NOMO-1 treated with dmso at 0.1 percent for 144 hours (cell line): ENCODE results near the gene SKAP1.
A peak's percentile ranks its signal among the peaks of the same experiment; 100 is the strongest.
"Not testable (repeated sequence)": the region's sequence is repeated elsewhere in the genome, so short reads cannot be mapped to it uniquely, and the experiment has no call there.

Experiments
- DNase-seq: peaks from one replicate; lab custom pipeline; 2025; ENCODE audit not compliant: unreplicated experiment; lab: John Stamatoyannopoulos, UW

SKAP1 gene

GRCh38 chr17:48373883-48374282 is 56.1 kb downstream of the SKAP1 start:
- no peak for DNase-seq

GRCh38 chr17:48373130-48373830 is 56.7 kb downstream of the SKAP1 start:
- no peak for DNase-seq

DNA sequence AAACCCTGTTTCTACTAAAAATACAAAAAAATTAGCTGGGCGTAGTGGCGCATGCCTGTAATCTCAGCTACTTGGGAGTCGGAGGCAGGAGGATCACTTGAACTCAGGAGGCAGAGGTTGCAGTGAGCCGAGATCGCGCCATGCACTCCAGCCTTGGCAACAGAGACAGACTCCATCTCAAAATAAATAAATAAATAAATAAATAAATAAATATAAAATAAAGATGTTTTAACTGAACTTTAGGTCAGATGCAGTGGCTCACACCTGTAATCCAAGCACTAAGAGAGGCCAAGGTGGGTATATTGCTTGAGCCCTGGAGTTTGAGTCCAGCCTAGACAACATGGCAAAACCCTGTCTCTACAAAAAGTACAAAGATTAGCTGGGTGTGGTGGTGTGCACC is 61.0 kb downstream of the SKAP1 start:
- not testable (repeated sequence) for DNase-seq

DNA sequence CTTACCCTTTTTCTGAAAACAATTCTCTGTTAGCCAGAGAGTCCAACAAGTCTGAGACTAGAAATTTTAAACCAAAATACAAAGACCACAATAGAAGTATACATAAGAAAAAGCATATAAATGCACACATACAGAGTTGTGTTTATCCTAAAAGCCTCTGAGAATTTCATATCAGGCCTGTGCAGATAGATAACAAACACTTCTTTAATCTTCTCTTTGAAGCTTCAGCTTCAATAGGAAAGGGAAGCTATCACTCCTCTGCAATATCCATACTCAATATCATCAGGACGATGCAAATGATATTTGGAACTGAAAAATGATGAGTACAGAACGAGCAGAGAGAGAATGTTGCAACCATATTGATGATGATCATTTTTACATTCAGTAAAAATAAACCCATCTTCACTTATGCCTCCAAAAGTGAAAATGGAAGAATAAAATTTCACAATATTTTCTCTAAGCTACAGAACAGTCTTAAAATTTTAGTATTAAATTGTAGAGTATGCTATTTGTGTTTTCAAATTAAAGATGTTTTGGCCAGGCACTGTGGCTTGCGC is 61.6 kb downstream of the SKAP1 start:
- no peak for DNase-seq

DNA sequence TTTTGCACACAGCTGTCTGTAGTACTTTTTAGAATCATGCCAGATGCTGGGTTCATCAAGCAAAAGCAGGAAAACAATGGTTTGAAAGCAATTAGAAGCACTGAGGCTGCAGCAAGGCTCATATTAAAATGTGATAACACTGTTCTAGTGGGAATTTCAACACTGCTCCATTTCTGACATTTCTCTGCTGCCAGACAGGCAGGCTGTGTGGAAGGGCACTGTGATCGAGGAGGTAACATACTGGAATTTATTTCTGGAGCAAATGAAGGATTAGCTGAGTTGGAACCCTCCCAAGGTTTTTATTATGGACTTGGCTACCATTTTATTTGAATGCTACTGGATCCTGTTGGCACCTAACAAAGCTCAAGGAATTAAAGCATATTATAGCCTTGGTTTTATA is 66.9 kb downstream of the SKAP1 start:
- no peak for DNase-seq

DNA sequence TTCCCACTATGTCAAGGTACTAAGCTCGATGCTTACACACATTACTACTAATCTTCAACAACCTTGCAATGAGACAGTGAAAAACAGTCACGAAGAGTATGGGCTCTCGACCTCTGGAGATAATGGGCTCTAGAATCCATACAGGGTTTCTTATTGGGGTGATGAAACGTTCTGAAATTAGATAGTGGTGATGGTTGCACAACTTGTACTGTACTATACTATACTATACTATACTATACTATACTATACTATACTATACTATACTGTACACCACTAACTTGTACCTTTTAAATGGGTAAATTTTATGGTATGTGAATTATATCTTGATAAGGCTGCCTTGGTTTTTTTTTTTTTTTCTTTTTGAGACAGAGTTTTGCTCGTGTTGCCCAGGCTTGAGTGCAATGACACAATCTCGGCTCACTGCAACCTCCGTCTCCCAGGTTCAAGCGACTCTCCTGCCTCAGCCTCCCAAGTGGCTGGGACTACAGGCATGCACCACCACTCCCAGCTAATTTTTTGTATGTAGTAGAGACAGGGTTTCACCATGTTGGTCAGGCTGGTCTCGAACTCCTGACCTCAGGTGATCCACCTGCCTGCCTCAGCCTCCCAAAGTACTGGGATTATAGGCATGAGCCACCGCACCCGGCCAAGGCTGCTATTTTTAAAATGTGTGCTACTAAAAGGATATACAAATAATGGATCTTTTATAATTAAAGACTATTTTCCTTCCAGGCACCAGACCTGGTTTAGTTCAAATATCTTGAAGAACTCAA is 69.0 kb downstream of the SKAP1 start:
- DNase-seq: not testable (repeated sequence)

DNA sequence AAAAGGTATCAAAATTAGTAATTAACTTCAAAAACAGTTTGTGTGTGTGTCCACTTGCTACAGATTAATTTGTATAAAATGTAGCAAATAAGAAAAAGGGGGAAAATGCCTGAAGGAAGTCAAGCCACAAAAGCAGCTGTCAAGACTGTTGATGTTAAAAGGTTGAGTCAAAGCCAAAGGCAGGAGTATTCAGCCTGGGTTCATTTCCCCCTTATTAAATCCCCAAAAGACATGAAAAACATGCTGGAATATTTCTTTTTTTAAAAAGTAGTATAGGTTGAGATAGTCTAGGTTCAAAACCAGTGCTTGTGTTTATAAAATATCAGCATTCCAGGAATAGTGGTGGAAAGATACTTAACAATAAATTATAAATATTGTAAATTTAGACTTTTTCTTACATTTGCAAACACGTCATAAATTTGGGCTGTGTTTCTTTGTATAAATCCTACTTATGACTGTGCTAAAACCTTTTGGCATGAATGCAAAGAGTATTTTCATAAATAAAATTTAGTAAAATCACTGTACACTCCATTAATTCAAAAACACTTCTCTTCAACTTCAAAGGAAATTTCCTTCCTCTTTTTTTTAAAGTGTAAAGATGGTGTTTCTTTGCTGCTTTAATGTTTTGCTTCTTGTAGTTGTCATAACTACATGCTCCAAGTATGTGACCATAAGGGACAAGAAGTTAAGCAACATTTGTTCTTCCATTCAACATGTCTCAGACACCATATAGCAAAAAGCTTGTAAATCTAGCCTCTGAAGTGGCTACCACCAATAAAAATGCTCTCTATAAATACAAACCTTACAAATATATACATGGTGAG is 72.0 kb downstream of the SKAP1 start:
- no peak for DNase-seq

DNA sequence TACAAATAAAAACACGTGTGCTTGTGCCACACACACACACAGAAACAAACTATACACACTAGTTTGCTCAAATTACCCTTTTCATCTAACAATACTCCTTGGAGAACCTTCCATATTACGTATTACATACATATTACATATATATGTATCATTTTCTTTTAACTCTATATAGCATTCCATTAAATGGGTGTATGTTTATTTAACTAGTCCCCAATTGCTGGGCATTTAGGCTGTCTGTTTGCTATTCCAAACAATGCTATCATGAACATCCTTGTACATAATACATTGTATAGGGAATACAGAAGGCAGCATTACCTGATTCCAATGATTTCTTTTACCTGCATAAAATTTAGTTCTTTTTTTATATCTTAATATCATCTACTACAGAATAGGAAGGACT is 73.1 kb downstream of the SKAP1 start:
- DNase-seq: no peak

GRCh38 chr17:48352630-48353029 is 77.4 kb downstream of the SKAP1 start:
- no peak for DNase-seq

GRCh38 chr17:48351911-48352332 is 78.1 kb downstream of the SKAP1 start:
- DNase-seq: no peak

GRCh38 chr17:48348352-48348751 is 81.7 kb downstream of the SKAP1 start:
- no peak for DNase-seq

- no peak for DNase-seq
Observed at GRCh38 chr17:48347177-48347576, 82.8 kb downstream of the SKAP1 start.

DNA sequence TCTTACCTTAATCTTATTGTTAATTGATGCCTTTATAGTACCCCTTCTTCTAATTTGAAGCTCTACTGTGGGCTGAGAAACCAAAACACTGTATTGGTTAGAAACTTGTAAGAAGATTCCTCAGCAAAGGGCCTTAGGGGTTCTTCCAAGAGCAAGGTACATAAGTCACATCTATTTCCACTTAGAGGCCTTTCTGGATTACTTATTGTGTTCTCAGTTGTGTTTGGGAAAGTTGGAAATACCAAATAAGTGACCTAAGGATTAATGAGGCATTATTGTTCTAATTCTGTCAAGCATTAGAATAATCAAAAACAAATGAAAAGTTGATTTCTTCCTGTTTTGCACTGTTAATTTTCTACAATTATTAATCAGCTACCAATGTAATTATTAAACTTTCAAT is 85.8 kb downstream of the SKAP1 start:
- no peak for DNase-seq

DNA sequence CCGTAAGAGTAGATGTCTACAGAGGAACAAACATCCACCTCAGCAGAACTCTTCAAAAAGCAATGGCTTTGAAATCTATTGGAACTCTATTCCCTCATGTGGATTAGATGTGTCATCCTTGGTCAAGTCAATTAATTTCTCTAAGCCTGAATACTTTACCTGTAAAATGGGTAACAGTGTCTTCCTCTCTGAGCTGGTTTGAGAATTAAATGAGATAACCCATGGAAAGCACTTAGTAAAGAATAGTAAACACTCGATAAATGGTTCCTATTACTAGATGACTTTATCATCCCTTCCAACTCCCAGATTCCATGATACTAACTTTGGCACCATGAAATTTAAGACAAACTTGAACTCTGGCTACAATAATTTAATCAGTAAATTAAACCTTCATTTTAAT is 89.1 kb downstream of the SKAP1 start:
- no peak for DNase-seq

GRCh38 chr17:48338720-48339119 is 91.3 kb downstream of the SKAP1 start:
- no peak for DNase-seq

GRCh38 chr17:48337903-48338302 is 92.1 kb downstream of the SKAP1 start:
- DNase-seq: not testable (repeated sequence)

DNA sequence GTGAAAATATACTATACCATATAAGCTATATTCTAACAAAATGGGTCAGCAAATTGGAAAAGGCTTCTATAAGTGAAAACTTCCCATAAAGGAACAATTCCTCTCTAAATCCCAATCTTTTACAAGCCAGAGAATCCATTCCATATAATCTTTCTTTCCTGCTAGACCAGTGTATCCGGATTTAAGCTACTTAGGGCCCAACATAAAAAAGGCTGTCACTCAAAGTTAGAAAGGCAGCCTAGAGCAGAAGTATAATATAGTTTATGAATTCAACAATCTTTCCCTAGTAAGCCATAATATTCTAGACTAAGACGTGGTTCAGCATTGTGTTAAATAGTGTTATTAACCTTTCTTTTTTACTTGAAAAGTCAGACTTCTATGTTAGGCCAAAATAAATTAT is 93.0 kb downstream of the SKAP1 start:
- DNase-seq: no peak

GRCh38 chr17:48335858-48336500 is 94.0 kb downstream of the SKAP1 start:
- DNase-seq: peak; percentile 19

DNA sequence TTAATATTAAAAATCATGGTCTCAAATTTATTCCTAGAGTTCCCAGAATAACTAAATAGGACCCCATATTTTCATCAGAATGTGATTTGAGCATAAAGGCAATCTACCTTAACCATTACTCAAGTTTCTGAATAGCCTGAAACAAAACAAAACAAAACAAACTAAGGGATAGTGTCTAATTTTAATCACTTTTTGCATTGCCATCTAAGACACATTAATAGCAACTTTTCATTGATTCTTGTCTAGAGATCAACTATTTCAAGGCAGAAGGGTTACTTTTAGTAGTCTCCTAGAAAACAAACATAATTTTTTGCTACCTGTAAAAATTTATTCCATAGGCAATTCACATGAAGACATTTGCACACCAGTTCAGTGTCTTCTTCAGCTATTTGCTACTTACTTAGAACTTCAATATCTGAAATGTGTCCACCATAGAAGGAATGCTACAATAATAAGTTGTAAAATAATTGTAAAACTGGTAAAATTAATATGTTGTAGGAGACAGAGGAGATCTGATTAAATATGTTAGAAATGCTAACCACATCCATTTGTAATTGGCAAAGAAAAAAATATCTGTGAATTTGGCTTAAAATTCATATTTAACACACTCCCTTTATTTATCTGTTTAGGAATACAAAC is 94.7 kb downstream of the SKAP1 start:
- no peak for DNase-seq

- peak; percentile 1 for DNase-seq
Observed at GRCh38 chr17:48333034-48333530, 96.9 kb downstream of the SKAP1 start.
